ENCODE measurements around the gene ATXN3L.

GRCh38 chrX:13309631-13310030, 10.2 kb downstream of the ATXN3L start:
- TF ChIP-seq CTCF (IDR thresholded peaks at IDR 0.05): no peak
- no peak for TF ChIP-seq POLR2A (IDR thresholded peaks at IDR 0.05)

Measured in testis (tissue), 2 donors.